ENCODE measurements around the gene TRPC4.

TRPC4 gene

DNA sequence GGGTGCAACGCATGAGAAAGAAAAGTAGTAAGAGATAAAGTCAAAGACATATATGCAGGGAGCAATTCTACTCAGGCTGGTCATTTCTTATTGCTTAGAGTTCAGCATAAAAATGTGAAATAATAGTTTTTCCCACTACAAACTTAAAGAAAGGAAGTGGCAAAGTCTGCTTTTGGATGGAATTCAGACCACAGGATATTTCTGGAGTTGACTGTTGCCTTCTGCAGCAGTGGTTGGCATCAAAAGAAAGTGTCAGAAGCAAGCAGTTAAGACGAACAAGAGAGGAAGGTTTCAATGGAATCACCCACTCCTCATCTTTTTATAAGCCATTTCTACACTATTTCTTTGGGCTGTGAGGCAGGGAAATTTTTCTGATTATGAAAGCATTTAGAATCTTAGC, 36.2 kb upstream of the TRPC4 start:
- DNase-seq (ENCODE audit: low read depth) = no peak
- H3K4me3 ChIP-seq (replicated peaks; ENCODE audit: low read depth, low read length) = no peak overlapping the region
- TF ChIP-seq, protein P1, sequence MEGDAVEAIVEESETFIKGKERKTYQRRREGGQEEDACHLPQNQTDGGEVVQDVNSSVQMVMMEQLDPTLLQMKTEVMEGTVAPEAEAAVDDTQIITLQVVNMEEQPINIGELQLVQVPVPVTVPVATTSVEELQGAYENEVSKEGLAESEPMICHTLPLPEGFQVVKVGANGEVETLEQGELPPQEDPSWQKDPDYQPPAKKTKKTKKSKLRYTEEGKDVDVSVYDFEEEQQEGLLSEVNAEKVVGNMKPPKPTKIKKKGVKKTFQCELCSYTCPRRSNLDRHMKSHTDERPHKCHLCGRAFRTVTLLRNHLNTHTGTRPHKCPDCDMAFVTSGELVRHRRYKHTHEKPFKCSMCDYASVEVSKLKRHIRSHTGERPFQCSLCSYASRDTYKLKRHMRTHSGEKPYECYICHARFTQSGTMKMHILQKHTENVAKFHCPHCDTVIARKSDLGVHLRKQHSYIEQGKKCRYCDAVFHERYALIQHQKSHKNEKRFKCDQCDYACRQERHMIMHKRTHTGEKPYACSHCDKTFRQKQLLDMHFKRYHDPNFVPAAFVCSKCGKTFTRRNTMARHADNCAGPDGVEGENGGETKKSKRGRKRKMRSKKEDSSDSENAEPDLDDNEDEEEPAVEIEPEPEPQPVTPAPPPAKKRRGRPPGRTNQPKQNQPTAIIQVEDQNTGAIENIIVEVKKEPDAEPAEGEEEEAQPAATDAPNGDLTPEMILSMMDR (IDR thresholded peaks at IDR 0.05; ENCODE audit: low read length, missing control alignments) = no peak

DNA sequence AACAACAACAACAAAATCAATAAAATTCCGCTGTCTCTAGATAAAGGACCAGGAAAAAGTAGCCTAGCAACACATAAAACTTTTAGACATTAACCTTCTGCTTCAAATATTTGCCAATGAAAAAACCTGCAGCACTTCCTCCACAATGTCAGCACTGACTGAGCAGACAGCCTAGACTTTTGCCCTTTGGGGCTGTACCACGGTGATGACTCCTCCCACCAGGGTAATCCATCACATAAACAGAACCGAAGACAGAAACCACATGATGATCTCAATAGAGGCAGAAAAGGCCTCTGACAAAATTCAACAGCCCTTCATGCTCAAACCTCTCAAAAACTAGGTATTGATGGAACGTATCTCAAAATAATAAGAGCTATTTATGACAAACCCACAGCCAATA, 30.2 kb upstream of the TRPC4 start:
- no peak for DNase-seq (ENCODE audit: low read depth)
- TF ChIP-seq, protein P1 (IDR thresholded peaks at IDR 0.05; ENCODE audit: low read length, missing control alignments) = no peak
- no peak overlapping the region for H3K4me3 ChIP-seq (replicated peaks; ENCODE audit: low read depth, low read length)

DNA sequence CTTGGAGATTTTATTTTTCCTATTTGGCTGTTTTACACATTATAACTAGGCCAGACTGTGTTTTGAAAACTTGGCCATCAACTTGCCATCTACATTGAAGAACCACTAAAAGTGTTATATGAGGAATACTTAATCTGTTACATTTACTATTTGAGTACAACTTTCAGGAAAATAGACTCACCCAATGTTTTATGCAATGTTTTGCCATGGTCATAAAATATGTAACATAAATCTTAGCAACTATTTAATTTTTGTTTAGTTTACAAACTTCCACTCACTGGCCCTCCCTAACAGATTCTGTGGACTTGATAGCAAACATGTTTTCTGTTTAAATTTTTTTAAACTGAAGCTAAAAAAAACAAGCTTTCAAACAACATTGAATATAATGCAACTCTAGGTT, 23.7 kb upstream of the TRPC4 start:
- TF ChIP-seq, protein P1 (IDR thresholded peaks at IDR 0.05; ENCODE audit: low read length, missing control alignments) = no peak
- DNase-seq (ENCODE audit: low read depth) = no peak
- H3K4me3 ChIP-seq (replicated peaks; ENCODE audit: low read depth, low read length) = no peak overlapping the region

DNA sequence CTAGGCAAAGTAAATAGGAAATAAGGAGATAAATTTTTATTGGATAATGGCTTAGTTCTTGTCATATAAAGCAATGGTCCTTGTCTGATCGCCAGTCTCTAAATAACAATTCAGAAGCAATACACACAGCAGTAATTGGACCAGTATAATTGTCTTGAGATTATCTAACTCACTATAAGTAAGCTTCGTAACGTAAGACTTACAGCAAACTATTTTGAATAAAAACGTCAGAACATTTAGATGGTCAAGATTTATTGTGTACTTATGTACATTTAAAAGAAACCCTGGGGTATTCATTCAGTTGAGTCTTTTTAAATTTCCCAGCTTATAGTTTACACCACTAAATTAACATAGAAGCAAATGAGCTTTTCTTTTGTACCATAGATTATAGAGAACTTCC, 20.2 kb upstream of the TRPC4 start:
- TF ChIP-seq, protein P1 (IDR thresholded peaks at IDR 0.05; ENCODE audit: low read length, missing control alignments) = no peak
- DNase-seq (ENCODE audit: low read depth) = no peak
- H3K4me3 ChIP-seq (replicated peaks; ENCODE audit: low read depth, low read length) = no peak overlapping the region

DNA sequence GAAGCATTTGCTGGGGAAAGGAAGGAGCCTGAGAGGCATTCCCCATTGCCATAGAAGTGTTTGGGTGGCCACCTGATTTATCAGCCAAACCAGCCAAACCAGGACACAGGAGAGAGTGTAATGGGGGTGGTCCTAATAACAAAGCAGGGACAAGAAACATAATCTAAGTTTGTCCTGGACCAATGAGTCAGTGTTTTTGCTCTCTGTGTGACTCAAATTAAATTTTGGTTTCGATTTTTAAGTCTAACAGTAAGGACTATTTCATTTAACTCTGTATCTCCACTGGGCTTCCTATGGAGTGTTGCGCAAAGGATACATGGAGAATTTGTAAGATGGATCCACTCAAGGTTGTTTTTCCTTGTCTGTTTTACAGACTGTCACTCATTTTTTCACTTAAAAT, 19.5 kb upstream of the TRPC4 start:
- TF ChIP-seq, protein P1 (IDR thresholded peaks at IDR 0.05; ENCODE audit: low read length, missing control alignments) = no peak
- H3K4me3 ChIP-seq (replicated peaks; ENCODE audit: low read depth, low read length) = no peak overlapping the region
- DNase-seq (ENCODE audit: low read depth) = peak; percentile 20

DNA sequence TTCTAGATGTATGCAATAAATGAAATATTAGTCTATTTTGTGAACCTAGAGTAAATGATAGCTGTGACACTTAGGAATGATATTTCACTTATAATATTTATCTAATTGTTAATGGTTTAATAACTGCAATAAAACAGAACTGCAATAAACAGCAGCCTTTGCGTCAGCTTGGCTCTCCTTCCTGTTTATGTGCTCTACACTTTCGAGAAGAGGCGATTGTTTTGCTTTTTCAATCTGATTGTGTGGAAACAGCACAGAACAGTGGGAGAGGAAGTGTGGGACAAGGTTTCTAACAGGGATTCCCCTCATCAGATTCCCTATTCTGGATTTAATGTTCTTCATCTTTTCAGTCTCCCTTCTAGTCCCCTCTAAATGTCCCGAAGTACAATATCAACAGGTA, 17.3 kb upstream of the TRPC4 start:
- TF ChIP-seq, protein P1 (IDR thresholded peaks at IDR 0.05; ENCODE audit: low read length, missing control alignments) = no peak
- no peak for DNase-seq (ENCODE audit: low read depth)
- H3K4me3 ChIP-seq (replicated peaks; ENCODE audit: low read depth, low read length) = no peak overlapping the region

DNA sequence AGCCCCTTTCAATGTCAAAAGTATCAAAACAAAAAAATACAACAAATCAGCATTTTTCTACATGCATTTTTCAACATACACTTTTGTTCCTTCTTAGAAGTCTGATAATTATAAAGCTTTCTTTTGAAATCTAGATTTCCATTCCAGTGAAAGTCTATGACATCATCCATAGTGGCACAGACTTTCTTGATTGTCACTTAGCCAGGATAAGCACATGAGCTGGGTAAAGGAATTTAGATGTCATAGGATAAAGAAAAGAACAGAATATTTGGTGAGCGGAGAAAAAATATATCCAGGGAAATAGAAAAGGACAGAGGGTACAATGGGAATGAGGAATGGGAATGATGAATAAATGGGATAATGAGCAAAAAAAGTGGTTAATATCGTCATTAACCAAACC, 15.1 kb upstream of the TRPC4 start:
- no peak overlapping the region for H3K4me3 ChIP-seq (replicated peaks; ENCODE audit: low read depth, low read length)
- no peak for DNase-seq (ENCODE audit: low read depth)
- TF ChIP-seq, protein P1 (IDR thresholded peaks at IDR 0.05; ENCODE audit: low read length, missing control alignments) = no peak

Data from fibroblast of pulmonary artery (primary cell).